Measurements from ENCODE around the gene DNALI1. TPM values are rescaled to one million over a fixed set of nuclear protein-coding genes. Genes with fewer than 3 reads are reported as not detected.
A peak's percentile ranks its signal among the peaks of the same experiment; 100 is the strongest.
"Not testable (repeated sequence)": the region's sequence is repeated elsewhere in the genome, so short reads cannot be mapped to it uniquely, and the experiment has no call there.

DNALI1 gene
- total RNA-seq, 4 donors from 2014 or later: 4.9 to 7.6 (median 6.5) TPM

- no peak for ATAC-seq (ENCODE audit: low FRiP score)
- no peak for DNase-seq (ENCODE audit: low spot score)
- TF ChIP-seq, protein P1, sequence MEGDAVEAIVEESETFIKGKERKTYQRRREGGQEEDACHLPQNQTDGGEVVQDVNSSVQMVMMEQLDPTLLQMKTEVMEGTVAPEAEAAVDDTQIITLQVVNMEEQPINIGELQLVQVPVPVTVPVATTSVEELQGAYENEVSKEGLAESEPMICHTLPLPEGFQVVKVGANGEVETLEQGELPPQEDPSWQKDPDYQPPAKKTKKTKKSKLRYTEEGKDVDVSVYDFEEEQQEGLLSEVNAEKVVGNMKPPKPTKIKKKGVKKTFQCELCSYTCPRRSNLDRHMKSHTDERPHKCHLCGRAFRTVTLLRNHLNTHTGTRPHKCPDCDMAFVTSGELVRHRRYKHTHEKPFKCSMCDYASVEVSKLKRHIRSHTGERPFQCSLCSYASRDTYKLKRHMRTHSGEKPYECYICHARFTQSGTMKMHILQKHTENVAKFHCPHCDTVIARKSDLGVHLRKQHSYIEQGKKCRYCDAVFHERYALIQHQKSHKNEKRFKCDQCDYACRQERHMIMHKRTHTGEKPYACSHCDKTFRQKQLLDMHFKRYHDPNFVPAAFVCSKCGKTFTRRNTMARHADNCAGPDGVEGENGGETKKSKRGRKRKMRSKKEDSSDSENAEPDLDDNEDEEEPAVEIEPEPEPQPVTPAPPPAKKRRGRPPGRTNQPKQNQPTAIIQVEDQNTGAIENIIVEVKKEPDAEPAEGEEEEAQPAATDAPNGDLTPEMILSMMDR (IDR thresholded peaks at IDR 0.05): no peak
Observed at GRCh38 chr1:37545019-37545418, 11.7 kb upstream of the DNALI1 start.

DNA sequence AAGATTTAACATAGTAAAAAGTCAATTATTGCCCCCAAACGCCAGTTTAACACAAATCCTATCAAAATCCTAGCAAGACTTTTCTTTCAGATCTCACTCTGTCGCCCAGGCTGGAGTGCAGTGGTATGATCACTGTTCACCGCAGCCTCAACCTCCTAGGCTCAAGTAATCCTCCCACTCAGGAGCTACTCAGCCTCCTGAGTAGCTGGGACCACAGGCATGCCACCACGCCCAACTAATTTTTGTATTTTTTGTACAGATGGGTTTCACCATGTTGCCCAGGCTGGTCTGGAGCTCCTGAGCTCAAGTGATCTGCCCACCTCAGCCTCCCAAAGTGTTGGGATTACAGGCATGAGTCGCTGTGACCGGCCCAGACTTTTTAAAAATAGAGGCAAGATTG lies 7.4 kb upstream of the DNALI1 start:
- no peak for ATAC-seq (ENCODE audit: low FRiP score)
- DNase-seq (ENCODE audit: low spot score): no peak
- TF ChIP-seq, protein P1 (IDR thresholded peaks at IDR 0.05): no peak

DNA sequence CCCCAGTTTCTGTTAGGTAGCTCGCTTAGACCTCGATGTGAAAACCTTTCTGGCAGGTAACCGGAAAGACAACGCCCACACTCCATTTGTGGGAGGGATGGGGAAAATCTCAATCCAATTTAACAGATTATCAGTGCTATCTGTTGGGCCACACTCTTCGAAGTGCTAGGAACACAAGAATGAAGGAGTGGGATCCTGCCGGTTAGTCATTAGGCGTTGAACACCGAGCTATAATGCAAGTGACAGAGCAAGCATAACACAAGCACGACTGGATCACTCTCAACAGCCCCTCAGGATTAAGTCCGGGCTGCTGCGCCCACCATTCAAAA lies 3.2 kb upstream of the DNALI1 start:
- DNase-seq (ENCODE audit: low spot score) (no peak), ATAC-seq (ENCODE audit: low FRiP score) (peak; percentile 2)
- TF ChIP-seq, protein P1 (IDR thresholded peaks at IDR 0.05): no peak

GRCh38 chr1:37553927-37554808 lies 2.6 kb upstream of the DNALI1 start, which contains the start of gene SNIP1:
SNIP1 (minus strand) TSS chr1:37554293; CDS start chr1:37554229, 64 bp downstream.
- ATAC-seq (ENCODE audit: low FRiP score) (peak; percentile 79), DNase-seq (ENCODE audit: low spot score) (peak; percentile 73)
- TF ChIP-seq, protein P1 (IDR thresholded peaks at IDR 0.05): no peak

DNA sequence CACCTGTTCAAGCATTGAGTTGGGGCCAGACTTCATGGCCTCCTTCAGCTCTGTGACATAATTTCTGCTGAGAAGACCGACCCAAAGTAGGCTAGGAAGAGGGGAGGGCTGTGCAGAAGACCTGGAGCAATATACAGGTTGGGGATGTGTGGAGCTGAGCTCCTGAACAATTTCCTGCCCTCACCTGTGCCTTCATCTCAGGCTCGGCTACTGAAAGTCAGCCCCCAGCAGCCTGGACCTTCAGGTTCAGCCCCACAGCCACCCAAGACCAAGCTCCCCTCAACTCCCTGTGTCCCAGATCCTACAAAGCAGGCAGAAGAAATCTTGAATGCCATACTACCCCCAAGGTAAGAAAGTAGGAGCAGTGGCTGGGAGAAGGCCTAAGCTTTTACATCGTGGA lies 662 bp downstream of the DNALI1 start:
- TF ChIP-seq, protein P1 (IDR thresholded peaks at IDR 0.05): no peak
- no peak for ATAC-seq (ENCODE audit: low FRiP score)

DNA sequence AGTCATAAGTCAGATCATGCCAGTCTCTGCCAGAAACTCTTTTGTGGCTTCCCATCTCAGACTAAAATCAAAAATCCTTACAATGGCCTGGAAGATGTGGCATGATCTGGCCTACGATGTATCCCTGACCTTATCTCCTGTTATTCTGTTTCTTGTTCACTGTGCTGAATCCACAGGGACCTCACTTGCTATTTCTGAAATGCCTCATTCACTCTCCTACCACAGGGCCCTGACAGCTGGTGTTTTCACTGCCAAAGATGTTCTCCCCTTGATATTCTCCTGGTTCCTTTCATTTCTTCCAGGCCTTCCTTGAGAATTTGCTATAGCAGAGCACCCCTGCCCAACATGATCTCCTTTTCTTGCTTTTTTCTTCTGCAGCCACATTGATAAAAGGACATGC lies 1.7 kb downstream of the DNALI1 start:
- TF ChIP-seq, protein P1 (IDR thresholded peaks at IDR 0.05): no peak
- no peak for ATAC-seq (ENCODE audit: low FRiP score)
- DNase-seq (ENCODE audit: low spot score): no peak

More for the DNA sequence above, 662 bp downstream of the DNALI1 start:
- DNase-seq (ENCODE audit: low spot score): no peak

DNA sequence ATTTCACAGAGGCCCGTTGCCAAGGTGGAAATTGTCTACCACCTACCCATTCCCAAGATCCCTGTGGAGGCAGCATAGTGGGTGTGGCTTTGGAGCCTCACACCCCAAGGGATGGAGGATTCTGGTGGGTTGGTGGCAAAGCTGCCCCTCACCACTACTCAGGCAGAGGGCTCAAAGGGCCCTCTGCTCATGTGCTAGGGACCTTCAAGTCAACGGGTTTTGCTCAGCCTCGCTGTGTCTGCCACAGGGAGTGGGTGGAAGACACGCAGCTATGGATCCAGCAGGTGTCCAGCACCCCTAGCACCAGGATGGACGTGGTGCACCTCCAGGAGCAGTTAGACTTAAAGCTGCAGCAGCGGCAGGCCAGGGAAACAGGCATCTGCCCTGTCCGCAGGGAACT lies 2.3 kb downstream of the DNALI1 start:
- DNase-seq (ENCODE audit: low spot score): no peak
- no peak for ATAC-seq (ENCODE audit: low FRiP score)
- TF ChIP-seq, protein P1 (IDR thresholded peaks at IDR 0.05): no peak

DNA sequence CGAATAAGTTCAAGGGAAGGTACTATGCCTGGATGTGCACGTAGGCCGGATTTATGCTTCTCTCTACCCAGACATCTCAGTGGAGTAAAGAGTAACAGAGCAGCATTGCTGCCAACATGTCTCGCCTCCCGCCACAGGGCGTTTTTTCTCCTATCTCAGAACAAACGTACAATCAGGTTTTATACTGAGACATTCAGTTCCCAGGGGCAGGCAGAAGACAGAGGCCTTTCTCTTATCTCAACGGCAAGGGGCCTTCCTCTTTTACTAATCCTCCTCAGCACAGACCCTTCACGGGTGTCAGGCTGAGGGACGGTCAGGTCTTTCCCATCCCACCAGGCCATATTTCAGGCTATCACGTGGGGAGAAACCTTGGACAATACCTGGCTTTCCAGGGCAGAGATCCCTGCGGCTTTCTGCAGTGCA lies 3.2 kb downstream of the DNALI1 start:
- ATAC-seq (ENCODE audit: low FRiP score); DNase-seq (ENCODE audit: low spot score): not testable (repeated sequence)

Data from omental fat pad (tissue), 4 donors.